ENCODE measurements around the gene DLK2. TPM values are rescaled to one million over a fixed set of nuclear protein-coding genes. Genes with fewer than 3 reads are reported as not detected.

Gene DLK2
- total RNA-seq, 1 donor from 2014 or later: 0.18 TPM

- H3K27ac Mint-ChIP-seq (ENCODE audit: unreplicated experiment): no peak overlapping the region
- H3K27me3 Mint-ChIP-seq (ENCODE audit: unreplicated experiment): peaks cover 5% of the 10 kb centered on the region
- no peak overlapping the region for H3K4me3 Mint-ChIP-seq (ENCODE audit: unreplicated experiment)
These were observed 37.3 kb upstream of the DLK2 start for GRCh38 chr6:43492673-43493072.

GRCh38 chr6:43491750-43492661 lies 36.7 kb upstream of the DLK2 start:
- H3K4me3 Mint-ChIP-seq (ENCODE audit: unreplicated experiment): no peak overlapping the region
- H3K27me3 Mint-ChIP-seq (ENCODE audit: unreplicated experiment): peaks cover under 1% of the 10 kb centered on the region
- DNase-seq (ENCODE audit: low spot score): no peak
- H3K36me3 Mint-ChIP-seq (ENCODE audit: low read depth, unreplicated experiment): peaks cover 13% of the 10 kb centered on the region
- H3K27ac Mint-ChIP-seq (ENCODE audit: unreplicated experiment): no peak overlapping the region
- TF ChIP-seq, protein P1, sequence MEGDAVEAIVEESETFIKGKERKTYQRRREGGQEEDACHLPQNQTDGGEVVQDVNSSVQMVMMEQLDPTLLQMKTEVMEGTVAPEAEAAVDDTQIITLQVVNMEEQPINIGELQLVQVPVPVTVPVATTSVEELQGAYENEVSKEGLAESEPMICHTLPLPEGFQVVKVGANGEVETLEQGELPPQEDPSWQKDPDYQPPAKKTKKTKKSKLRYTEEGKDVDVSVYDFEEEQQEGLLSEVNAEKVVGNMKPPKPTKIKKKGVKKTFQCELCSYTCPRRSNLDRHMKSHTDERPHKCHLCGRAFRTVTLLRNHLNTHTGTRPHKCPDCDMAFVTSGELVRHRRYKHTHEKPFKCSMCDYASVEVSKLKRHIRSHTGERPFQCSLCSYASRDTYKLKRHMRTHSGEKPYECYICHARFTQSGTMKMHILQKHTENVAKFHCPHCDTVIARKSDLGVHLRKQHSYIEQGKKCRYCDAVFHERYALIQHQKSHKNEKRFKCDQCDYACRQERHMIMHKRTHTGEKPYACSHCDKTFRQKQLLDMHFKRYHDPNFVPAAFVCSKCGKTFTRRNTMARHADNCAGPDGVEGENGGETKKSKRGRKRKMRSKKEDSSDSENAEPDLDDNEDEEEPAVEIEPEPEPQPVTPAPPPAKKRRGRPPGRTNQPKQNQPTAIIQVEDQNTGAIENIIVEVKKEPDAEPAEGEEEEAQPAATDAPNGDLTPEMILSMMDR (IDR thresholded peaks at IDR 0.05; ENCODE audit: unreplicated experiment): no peak
- peaks cover 18% of the 10 kb centered on the region for H3K4me1 Mint-ChIP-seq (ENCODE audit: unreplicated experiment)
- H3K9me3 Mint-ChIP-seq (ENCODE audit: unreplicated experiment): no peaks in the 10 kb centered on the region

More at GRCh38 chr6:43492673-43493072, 37.3 kb upstream of the DLK2 start:
- Mint-ChIP-seq H3K36me3 (ENCODE audit: low read depth, unreplicated experiment) (peaks cover 16% of the 10 kb centered on the region), H3K9me3 (ENCODE audit: unreplicated experiment) (no peaks in the 10 kb centered on the region), H3K4me1 (ENCODE audit: unreplicated experiment) (peaks cover 20% of the 10 kb centered on the region)
- DNase-seq (ENCODE audit: low spot score): no peak
- TF ChIP-seq, protein P1 (IDR thresholded peaks at IDR 0.05; ENCODE audit: unreplicated experiment): no peak

- TF ChIP-seq, protein P1 (IDR thresholded peaks at IDR 0.05; ENCODE audit: unreplicated experiment): no peak
- H3K36me3 Mint-ChIP-seq (ENCODE audit: low read depth, unreplicated experiment): peaks cover 13% of the 10 kb centered on the region
- no peak overlapping the region for H3K27ac Mint-ChIP-seq (ENCODE audit: unreplicated experiment)
- peaks cover 18% of the 10 kb centered on the region for H3K4me1 Mint-ChIP-seq (ENCODE audit: unreplicated experiment)
- no peak for DNase-seq (ENCODE audit: low spot score)
- H3K4me3 Mint-ChIP-seq (ENCODE audit: unreplicated experiment): no peak overlapping the region
- H3K9me3 Mint-ChIP-seq (ENCODE audit: unreplicated experiment): no peaks in the 10 kb centered on the region
- no peaks in the 10 kb centered on the region for H3K27me3 Mint-ChIP-seq (ENCODE audit: unreplicated experiment)
These were observed 35.2 kb upstream of the DLK2 start for GRCh38 chr6:43490523-43490939.

GRCh38 chr6:43489277-43490072 lies 34.1 kb upstream of the DLK2 start:
- no peaks in the 10 kb centered on the region for H3K27me3 Mint-ChIP-seq (ENCODE audit: unreplicated experiment)
- TF ChIP-seq, protein P1 (IDR thresholded peaks at IDR 0.05; ENCODE audit: unreplicated experiment): no peak
- peaks cover 12% of the 10 kb centered on the region for H3K4me1 Mint-ChIP-seq (ENCODE audit: unreplicated experiment)
- H3K9me3 Mint-ChIP-seq (ENCODE audit: unreplicated experiment): no peaks in the 10 kb centered on the region
- H3K4me3 Mint-ChIP-seq (ENCODE audit: unreplicated experiment): no peak overlapping the region
- DNase-seq (ENCODE audit: low spot score): no peak
- H3K27ac Mint-ChIP-seq (ENCODE audit: unreplicated experiment): no peak overlapping the region
- H3K36me3 Mint-ChIP-seq (ENCODE audit: low read depth, unreplicated experiment): peaks cover 9% of the 10 kb centered on the region

Measured in endothelial cell (in vitro differentiated cells).